HG03442 (cell line): ENCODE measurements around the gene CKAP2L.

Experiments used
- ATAC-seq: cut with Tn5 transposase; IDR thresholded peaks from one replicate; pipeline ENCODE4 v1.9.1; 2021; ENCODE audit warnings: mild to moderate bottlenecking, moderate library complexity; ENCODE audit not compliant: unreplicated experiment

Gene CKAP2L

GRCh38 chr2:112791693-112792230, 27.4 kb upstream of the CKAP2L start:
- ATAC-seq, result no peak

- ATAC-seq, result no peak
Observed at GRCh38 chr2:112791019-112791418, 26.6 kb upstream of the CKAP2L start.

- ATAC-seq, result no peak
Observed at GRCh38 chr2:112790305-112790704, 25.9 kb upstream of the CKAP2L start.

- no peak for ATAC-seq
Observed at GRCh38 chr2:112789186-112789585, 24.8 kb upstream of the CKAP2L start.

- ATAC-seq, result no peak
Observed at GRCh38 chr2:112788653-112789052, 24.2 kb upstream of the CKAP2L start.

- ATAC-seq, result no peak
Observed at GRCh38 chr2:112787729-112788393, 23.5 kb upstream of the CKAP2L start.

- no peak for ATAC-seq
Observed at GRCh38 chr2:112787294-112787693, 22.9 kb upstream of the CKAP2L start.

- no peak for ATAC-seq
Observed at GRCh38 chr2:112784199-112785189, 20.1 kb upstream of the CKAP2L start, which contains the start of gene IL1A. Gene IL1A (minus strand): TSS chr2:112784493. CDS start chr2:112783770, 723 bp downstream.

GRCh38 chr2:112783187-112783714, 18.8 kb upstream of the CKAP2L start:
- no peak for ATAC-seq

GRCh38 chr2:112782234-112782799, 17.9 kb upstream of the CKAP2L start:
- ATAC-seq, result peak; percentile 80

GRCh38 chr2:112779598-112779997, 15.2 kb upstream of the CKAP2L start:
- no peak for ATAC-seq

- ATAC-seq, result no peak
Observed at GRCh38 chr2:112777036-112777435, 12.6 kb upstream of the CKAP2L start.

- ATAC-seq, result no peak
Observed at GRCh38 chr2:112776113-112776512, 11.7 kb upstream of the CKAP2L start.

- ATAC-seq, result no peak
Observed at GRCh38 chr2:112774536-112775285, 10.3 kb upstream of the CKAP2L start.

GRCh38 chr2:112773556-112773955, 9.1 kb upstream of the CKAP2L start:
- ATAC-seq, result no peak

GRCh38 chr2:112772911-112773475, 8.6 kb upstream of the CKAP2L start:
- no peak for ATAC-seq

GRCh38 chr2:112772322-112772721, 7.9 kb upstream of the CKAP2L start:
- no peak for ATAC-seq

- no peak for ATAC-seq
Observed at GRCh38 chr2:112768432-112768831, 4.0 kb upstream of the CKAP2L start.

- ATAC-seq, result no peak
Observed at GRCh38 chr2:112767693-112768330, 3.4 kb upstream of the CKAP2L start.
